HepG2 (cell line): ENCODE data around the gene CD44.

Experiments used
- CEBPZ ChIP-seq: IDR thresholded peaks from 2 replicates; pipeline ENCODE4 v1.6.1; 2012; ENCODE audit warnings: low read length, improper control_type of control experiment
- CTCF ChIP-seq: sonication (generic); formaldehyde crosslinking; IDR thresholded peaks from 2 replicates; pipeline ENCODE4 v1.5.0; 2020; ENCODE audit warnings: mild to moderate bottlenecking, missing genetic modification reagents, moderate library complexity
- FOXJ3 ChIP-seq: sonication (generic); formaldehyde crosslinking; IDR thresholded peaks from 2 replicates; pipeline ENCODE4 v1.4.0; 2020; ENCODE audit warnings: missing genetic modification reagents, mild to moderate bottlenecking, borderline replicate concordance
- KLF16 ChIP-seq, 2 experiments: sonication (generic) in 1 of 2; formaldehyde crosslinking in 1 of 2; IDR thresholded peaks; 2 replicates each; pipeline versions ENCODE4 v1.6.1 to v1.8.0; 2016 to 2023; ENCODE audit warnings: missing genetic modification reagents in 2 of 2, missing compliant biosample characterization in 1 of 2
- MAFF ChIP-seq: IDR thresholded peaks from 2 replicates; pipeline ENCODE4 v1.6.1; 2011; ENCODE audit warnings: low read depth, low read length, improper control_type of control experiment
- MYNN ChIP-seq: sonication (generic); formaldehyde crosslinking; IDR thresholded peaks from 2 replicates; pipeline ENCODE4 v1.4.0; 2020; ENCODE audit warnings: mild to moderate bottlenecking, low read depth, missing genetic modification reagents
- NBN ChIP-seq: fragments of 450-650 bp; conservative IDR thresholded peaks from 2 replicates; pipeline ENCODE4 v1.6.1; 2017
- NONO ChIP-seq, 2 experiments: fragments of 450-650 bp in 1 of 2; sonication (generic) in 1 of 2; formaldehyde crosslinking in 1 of 2; IDR thresholded peaks in 1 of 2; conservative IDR thresholded peaks in 1 of 2; 2 replicates each; pipeline versions ENCODE4 v1.6.1 to v1.8.0; 2017 to 2022; ENCODE audit warnings: mild to moderate bottlenecking in 1 of 2, missing genetic modification reagents in 1 of 2, moderate library complexity in 1 of 2
- SMYD3 ChIP-seq: sonication (generic); formaldehyde crosslinking; IDR thresholded peaks from 2 replicates; pipeline ENCODE4 v1.8.1; 2023; ENCODE audit warnings: mild to moderate bottlenecking, missing genetic modification reagents
- SRSF1 ChIP-seq: fragments of 200-400 bp; formaldehyde crosslinking; optimal IDR thresholded peaks from 2 replicates; pipeline ENCODE3; 2017; ENCODE audit warnings: mild to moderate bottlenecking, low read depth, low read length, moderate library complexity
- TOE1 ChIP-seq: sonication (generic); formaldehyde crosslinking; IDR thresholded peaks from 2 replicates; pipeline ENCODE4 v1.4.0; 2020; ENCODE audit warnings: mild to moderate bottlenecking, missing genetic modification reagents
- ZFP36 ChIP-seq: fragments of 150-350 bp; IDR thresholded peaks from 2 replicates; pipeline ENCODE4 v1.6.1; 2018; ENCODE audit warnings: borderline replicate concordance, low read length, low read depth; ENCODE audit not compliant: partially characterized antibody
- ZNF333 ChIP-seq: sonication (generic); formaldehyde crosslinking; IDR thresholded peaks from 2 replicates; pipeline ENCODE4 v1.4.0; 2020; ENCODE audit warnings: mild to moderate bottlenecking, missing genetic modification reagents, borderline replicate concordance
- ZNF776 ChIP-seq: sonication (generic); formaldehyde crosslinking; IDR thresholded peaks from 2 replicates; pipeline ENCODE4 v1.4.0; 2020; ENCODE audit warnings: mild to moderate bottlenecking, missing genetic modification reagents

GRCh38 chr11:35171226-35171625 is 32.3 kb downstream of the CD44 start:
- TF ChIP-seq CTCF (CRISPR knock-in tag) (no peak), SMYD3 (CRISPR knock-in tag) (no peak), MAFF (no peak), CEBPZ (no peak), KLF16 (CRISPR knock-in tag; IDR thresholded peaks at IDR 0.05) (no peak), FOXJ3 (no peak), ZNF776 (CRISPR knock-in tag) (no peak), TOE1 (CRISPR knock-in tag) (no peak), SRSF1 (no peak), ZNF333 (CRISPR knock-in tag) (no peak), NONO (IDR thresholded peaks at IDR 0.05) (no peak), NONO (CRISPR knock-in tag; conservative IDR thresholded peaks at IDR 0.05) (no peak), ZFP36 (no peak), NBN (no peak), MYNN (CRISPR knock-in tag) (no peak)
